HG02571 (cell line): Measurements from ENCODE around the gene DNAJB11.
A peak's percentile ranks its signal among the peaks of the same experiment; 100 is the strongest.

Source experiments
- ATAC-seq: cut with Tn5 transposase; IDR thresholded peaks from one replicate; pipeline ENCODE4 v1.9.1; 2021; ENCODE audit warnings: mild to moderate bottlenecking, moderate library complexity; ENCODE audit not compliant: unreplicated experiment

Gene DNAJB11

GRCh38 chr3:186594591-186595113 lies 24.1 kb downstream of the DNAJB11 start:
- no peak for ATAC-seq

- ATAC-seq, result no peak
These were observed 26.2 kb downstream of the DNAJB11 start for GRCh38 chr3:186596568-186597287.

- no peak for ATAC-seq
These were observed 27.7 kb downstream of the DNAJB11 start for GRCh38 chr3:186598108-186598784.

GRCh38 chr3:186598794-186599141 lies 28.2 kb downstream of the DNAJB11 start:
- no peak for ATAC-seq

- ATAC-seq, result no peak
These were observed 28.7 kb downstream of the DNAJB11 start for GRCh38 chr3:186599142-186599784.

- ATAC-seq, result no peak
These were observed 29.3 kb downstream of the DNAJB11 start for GRCh38 chr3:186599785-186600166.

GRCh38 chr3:186600896-186601295 lies 30.4 kb downstream of the DNAJB11 start:
- no peak for ATAC-seq

- no peak for ATAC-seq
These were observed 32.6 kb downstream of the DNAJB11 start for GRCh38 chr3:186603159-186603558.

GRCh38 chr3:186605078-186605477 lies 34.6 kb downstream of the DNAJB11 start:
- no peak for ATAC-seq

- ATAC-seq, result no peak
These were observed 35.3 kb downstream of the DNAJB11 start for GRCh38 chr3:186605561-186606545.

- no peak for ATAC-seq
These were observed 38.2 kb downstream of the DNAJB11 start for GRCh38 chr3:186608624-186609215.

GRCh38 chr3:186609247-186609868 lies 38.8 kb downstream of the DNAJB11 start:
- ATAC-seq, result no peak

- ATAC-seq, result no peak
These were observed 41.5 kb downstream of the DNAJB11 start for GRCh38 chr3:186612065-186612464.

- no peak for ATAC-seq
These were observed 42.5 kb downstream of the DNAJB11 start, which contains the start of gene AHSG for GRCh38 chr3:186612721-186613636. TSS of gene AHSG (plus strand) at chr3:186613060. CDS start at chr3:186613142, 82 bp downstream.

- ATAC-seq, result no peak
These were observed 43.2 kb downstream of the DNAJB11 start for GRCh38 chr3:186613637-186614265.

- no peak for ATAC-seq
These were observed 43.7 kb downstream of the DNAJB11 start for GRCh38 chr3:186614266-186614596.

GRCh38 chr3:186614597-186615483 lies 44.3 kb downstream of the DNAJB11 start:
- peak; percentile 57 for ATAC-seq

- ATAC-seq, result no peak
These were observed 45.7 kb downstream of the DNAJB11 start for GRCh38 chr3:186616299-186616617.
